Measurements from ENCODE around the gene TRIM2. TPM values are rescaled to one million over a fixed set of nuclear protein-coding genes. Genes with fewer than 3 reads are reported as not detected.

TRIM2 gene
- polyA plus RNA-seq, 3 donors: 0.50 to 0.96 (median 0.76) TPM

DNA sequence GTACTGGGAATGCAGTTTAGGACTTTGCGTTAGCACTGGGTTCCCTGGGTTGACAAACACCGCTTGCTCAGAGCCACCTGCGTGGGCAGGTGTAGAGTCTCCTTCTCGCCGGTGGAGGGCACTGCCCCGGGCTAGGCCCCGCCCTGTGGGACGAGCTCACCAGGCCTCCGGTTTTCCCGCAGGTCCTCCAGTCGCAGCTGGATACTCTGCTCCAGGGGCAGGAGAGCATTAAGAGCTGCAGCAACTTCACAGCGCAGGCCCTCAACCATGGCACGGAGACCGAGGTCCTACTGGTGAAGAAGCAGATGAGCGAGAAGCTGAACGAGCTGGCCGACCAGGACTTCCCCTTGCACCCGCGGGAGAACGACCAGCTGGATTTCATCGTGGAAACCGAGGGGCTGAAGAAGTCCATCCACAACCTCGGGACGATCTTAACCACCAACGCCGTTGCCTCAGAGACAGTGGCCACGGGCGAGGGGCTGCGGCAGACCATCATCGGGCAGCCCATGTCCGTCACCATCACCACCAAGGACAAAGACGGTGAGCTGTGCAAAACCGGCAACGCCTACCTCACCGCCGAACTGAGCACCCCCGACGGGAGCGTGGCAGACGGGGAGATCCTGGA, 91.0 kb downstream of the TRIM2 start:
- Histone ChIP-seq H4K20me1 (ENCODE audit: insufficient read depth, low read length) (no peaks in the 10 kb centered on the region), H3K4me2 (replicated peaks; ENCODE audit: extremely low read depth, low read length, poor library complexity, severe bottlenecking) (no peak overlapping the region), H2AFZ (ENCODE audit: insufficient read depth, low read depth, low read length, poor library complexity, severe bottlenecking) (no peak overlapping the region), H3K9me3 (replicated peaks in 1 of 2; ENCODE audit: control insufficient read depth in 1 of 2, insufficient read depth in 1 of 2, low read length in 2 of 2) (peaks cover 3% of the 10 kb centered on the region in 2 donors), H3K27me3 (ENCODE audit: control insufficient read depth in 2 of 2, insufficient read depth in 2 of 2, low read length in 2 of 2) (no peaks in the 10 kb centered on the region), H3K9ac (ENCODE audit: insufficient read depth, low read length, poor library complexity, severe bottlenecking) (no peak overlapping the region), H3K79me2 (ENCODE audit: insufficient read depth, low read length) (no peaks in the 10 kb centered on the region), H3K4me3 (replicated peaks in 1 of 3; ENCODE audit: low read depth in 2 of 3, low read length in 3 of 3) (no peak overlapping the region), H3K27ac (ENCODE audit: low read depth in 1 of 2, low read length in 2 of 2) (no peak overlapping the region), H3K36me3 (replicated peaks in 1 of 2; ENCODE audit: control insufficient read depth in 1 of 2, insufficient read depth in 2 of 2, low read length in 2 of 2) (no peaks in the 10 kb centered on the region), H3K4me1 (ENCODE audit: control insufficient read depth in 1 of 2, insufficient read depth in 2 of 2, low read length in 2 of 2) (no peaks in the 10 kb centered on the region)
- 97% methylated on average over 40 of the region's 40 CpGs for WGBS (ENCODE audit: insufficient coverage)
- Mint-ChIP-seq H3K36me3 (peaks cover 0 to 2% of the 10 kb centered on the region in 2 donors), H3K9me3 (peaks cover 5 to 14% (median 9%) of the 10 kb centered on the region in 7 donors), H3K27ac (peak overlapping the region in 1 of 7 donors; percentile 47), H3K4me3 (no peak overlapping the region), H3K27me3 (ENCODE audit: low read depth in 3 of 3) (peaks cover 0 to 2% (median 0%) of the 10 kb centered on the region in 3 donors), H3K4me1 (peaks cover 3% of the 10 kb centered on the region)
- intact Hi-C loops (cut with micrococcal nuclease): no loop called here
- no peak for DNase-seq
- no peak for TF ChIP-seq CTCF (IDR thresholded peaks at IDR 0.05)

DNA sequence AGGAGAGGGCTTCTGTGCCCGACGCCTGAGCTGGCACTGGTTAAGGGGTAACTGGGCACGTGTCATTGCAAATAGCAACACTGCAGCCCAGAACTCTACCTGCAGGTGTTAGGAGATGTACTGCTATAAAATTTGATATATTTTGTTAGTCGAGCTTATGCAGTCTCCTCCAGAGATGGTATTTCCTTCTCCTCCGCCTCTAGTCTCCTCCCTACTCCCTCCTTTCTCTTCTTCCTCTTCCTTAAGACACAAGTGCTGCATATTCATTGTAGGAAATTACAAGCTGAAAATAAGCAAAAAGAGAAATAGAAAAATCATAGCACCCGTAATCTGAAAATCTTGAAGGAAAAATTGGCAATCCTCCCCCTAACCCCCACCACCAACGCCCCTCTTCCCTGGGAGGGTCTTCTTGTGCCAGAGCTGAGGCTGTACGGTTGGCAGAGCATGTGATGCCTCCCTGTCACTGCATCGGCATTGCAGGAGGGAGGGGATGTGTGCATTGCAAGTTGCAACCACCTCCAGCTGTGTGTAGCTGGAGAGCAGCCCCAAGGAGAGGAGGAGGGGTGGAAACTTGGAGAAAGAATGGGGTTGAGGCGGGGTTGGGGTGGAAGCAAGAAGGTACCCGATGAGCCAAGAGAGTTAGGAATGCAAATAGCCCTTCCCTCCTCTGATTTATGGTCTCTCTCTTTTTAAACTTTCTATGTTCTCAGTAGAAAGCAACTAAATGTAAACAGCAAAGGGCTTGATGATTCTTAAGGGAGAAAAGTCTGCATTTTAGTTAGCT, 92.0 kb downstream of the TRIM2 start:
- no peak overlapping the region for H3K27ac Mint-ChIP-seq
- H2AFZ ChIP-seq (ENCODE audit: insufficient read depth, low read depth, low read length, poor library complexity, severe bottlenecking): no peak overlapping the region

More for the DNA sequence above, 92.0 kb downstream of the TRIM2 start:
- Histone ChIP-seq H3K9ac (ENCODE audit: insufficient read depth, low read length, poor library complexity, severe bottlenecking) (no peak overlapping the region), H3K4me2 (replicated peaks; ENCODE audit: extremely low read depth, low read length, poor library complexity, severe bottlenecking) (no peak overlapping the region), H3K36me3 (replicated peaks in 1 of 2; ENCODE audit: control insufficient read depth in 1 of 2, insufficient read depth in 2 of 2, low read length in 2 of 2) (no peaks in the 10 kb centered on the region), H4K20me1 (ENCODE audit: insufficient read depth, low read length) (no peaks in the 10 kb centered on the region), H3K27ac (ENCODE audit: low read depth in 1 of 2, low read length in 2 of 2) (no peak overlapping the region), H3K27me3 (ENCODE audit: control insufficient read depth in 2 of 2, insufficient read depth in 2 of 2, low read length in 2 of 2) (no peaks in the 10 kb centered on the region), H3K4me3 (replicated peaks in 1 of 3; ENCODE audit: low read depth in 2 of 3, low read length in 3 of 3) (no peak overlapping the region), H3K9me3 (replicated peaks in 1 of 2; ENCODE audit: control insufficient read depth in 1 of 2, insufficient read depth in 1 of 2, low read length in 2 of 2) (peaks cover 4 to 7% of the 10 kb centered on the region in 2 donors), H3K4me1 (ENCODE audit: control insufficient read depth in 1 of 2, insufficient read depth in 2 of 2, low read length in 2 of 2) (no peaks in the 10 kb centered on the region), H3K79me2 (ENCODE audit: insufficient read depth, low read length) (no peaks in the 10 kb centered on the region)
- DNase-seq: no peak
- intact Hi-C loops (cut with micrococcal nuclease): no loop called here
- Mint-ChIP-seq H3K9me3 (peaks cover 7 to 20% (median 13%) of the 10 kb centered on the region in 7 donors), H3K4me1 (peaks cover 3% of the 10 kb centered on the region), H3K4me3 (no peak overlapping the region), H3K27me3 (ENCODE audit: low read depth in 3 of 3) (peaks cover 0 to 2% (median 0%) of the 10 kb centered on the region in 3 donors), H3K36me3 (no peaks in the 10 kb centered on the region)
- 100% methylated on average over 2 of the region's 11 CpGs for WGBS (ENCODE audit: insufficient coverage)
- TF ChIP-seq CTCF (IDR thresholded peaks at IDR 0.05): no peak

All from CD14-positive monocyte (primary cell).